HL-60 (cell line): ENCODE data around the gene KRT78.

Experiments used
- DNase-seq, 2 experiments: peaks; one replicate each; pipeline ENCODE4 v3.0.0-alpha.2; 2010 to 2020; ENCODE audit warnings: low read depth in 1 of 2, low spot score in 1 of 2
- H3K27ac ChIP-seq: fragments of 250-450 bp; sonication (Bioruptor Pico); replicated peaks from 2 replicates; pipeline ENCODE4 v1.5.1; 2020; ENCODE audit warnings: mild to moderate bottlenecking, moderate library complexity
- H3K27me3 ChIP-seq: fragments of 250-450 bp; sonication (Bioruptor Pico); 2 replicates; pipeline ENCODE4 v1.5.1; 2021; ENCODE audit warnings: mild to moderate bottlenecking, moderate library complexity; ENCODE audit not compliant: insufficient read depth, poor library complexity, severe bottlenecking
- H3K4me3 ChIP-seq: replicated peaks from 2 replicates; pipeline ENCODE4 v1.5.1; 2011; ENCODE audit warnings: mild to moderate bottlenecking, control low read depth, low read length; ENCODE audit not compliant: insufficient read depth
- GABPA ChIP-seq: IDR thresholded peaks from 2 replicates; pipeline ENCODE4 v1.6.1; 2012; ENCODE audit warnings: low read depth
- POLR2AphosphoS5 ChIP-seq: IDR thresholded peaks from 2 replicates; pipeline ENCODE4 v1.6.1; 2012; ENCODE audit warnings: low read depth
- SPI1 ChIP-seq: IDR thresholded peaks from 2 replicates; pipeline ENCODE4 v1.6.1; 2012; ENCODE audit warnings: low read depth, mild to moderate bottlenecking, borderline replicate concordance
- TF ChIP-seq, protein P1 (sequence below): IDR thresholded peaks from one replicate; pipeline ENCODE4 v1.5.1; 2011; ENCODE audit warnings: low read length, control low read depth, inconsistent platforms; ENCODE audit not compliant: insufficient read depth
- TF ChIP-seq, protein P2 (sequence below): IDR thresholded peaks from 2 replicates; pipeline ENCODE4 v1.6.1; 2012; ENCODE audit warnings: low read depth; ENCODE audit not compliant: insufficient replicate concordance

The KRT78 gene

DNA sequence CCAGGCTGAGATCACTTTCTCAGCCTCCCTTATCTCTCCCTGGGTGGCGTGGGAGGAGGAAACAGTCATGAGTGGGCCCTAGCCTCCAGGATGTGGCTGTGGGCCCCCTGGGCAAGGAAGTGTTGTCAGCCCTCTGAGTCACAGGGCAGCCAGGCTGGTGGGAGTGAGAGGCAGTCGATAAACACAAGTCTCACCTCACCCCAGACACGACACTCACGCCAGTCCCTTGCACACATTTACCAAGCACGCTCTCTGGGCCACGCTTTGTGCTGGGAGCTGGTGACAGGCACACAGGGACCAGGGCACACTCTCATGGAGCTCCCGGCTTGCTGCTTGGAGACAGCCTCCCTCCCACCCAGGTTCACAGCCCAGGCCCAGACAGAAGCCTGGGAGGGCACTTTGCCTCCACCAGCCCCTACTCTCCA, 12.7 kb downstream of the KRT78 start:
- DNase-seq, result no peak
- no peaks in the 10 kb centered on the region for H3K27me3 ChIP-seq
- no peak overlapping the region for H3K27ac ChIP-seq
- no peak overlapping the region for H3K4me3 ChIP-seq
- no peak for TF ChIP-seq POLR2AphosphoS5
- TF ChIP-seq, protein P1, sequence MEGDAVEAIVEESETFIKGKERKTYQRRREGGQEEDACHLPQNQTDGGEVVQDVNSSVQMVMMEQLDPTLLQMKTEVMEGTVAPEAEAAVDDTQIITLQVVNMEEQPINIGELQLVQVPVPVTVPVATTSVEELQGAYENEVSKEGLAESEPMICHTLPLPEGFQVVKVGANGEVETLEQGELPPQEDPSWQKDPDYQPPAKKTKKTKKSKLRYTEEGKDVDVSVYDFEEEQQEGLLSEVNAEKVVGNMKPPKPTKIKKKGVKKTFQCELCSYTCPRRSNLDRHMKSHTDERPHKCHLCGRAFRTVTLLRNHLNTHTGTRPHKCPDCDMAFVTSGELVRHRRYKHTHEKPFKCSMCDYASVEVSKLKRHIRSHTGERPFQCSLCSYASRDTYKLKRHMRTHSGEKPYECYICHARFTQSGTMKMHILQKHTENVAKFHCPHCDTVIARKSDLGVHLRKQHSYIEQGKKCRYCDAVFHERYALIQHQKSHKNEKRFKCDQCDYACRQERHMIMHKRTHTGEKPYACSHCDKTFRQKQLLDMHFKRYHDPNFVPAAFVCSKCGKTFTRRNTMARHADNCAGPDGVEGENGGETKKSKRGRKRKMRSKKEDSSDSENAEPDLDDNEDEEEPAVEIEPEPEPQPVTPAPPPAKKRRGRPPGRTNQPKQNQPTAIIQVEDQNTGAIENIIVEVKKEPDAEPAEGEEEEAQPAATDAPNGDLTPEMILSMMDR, result no peak

DNA sequence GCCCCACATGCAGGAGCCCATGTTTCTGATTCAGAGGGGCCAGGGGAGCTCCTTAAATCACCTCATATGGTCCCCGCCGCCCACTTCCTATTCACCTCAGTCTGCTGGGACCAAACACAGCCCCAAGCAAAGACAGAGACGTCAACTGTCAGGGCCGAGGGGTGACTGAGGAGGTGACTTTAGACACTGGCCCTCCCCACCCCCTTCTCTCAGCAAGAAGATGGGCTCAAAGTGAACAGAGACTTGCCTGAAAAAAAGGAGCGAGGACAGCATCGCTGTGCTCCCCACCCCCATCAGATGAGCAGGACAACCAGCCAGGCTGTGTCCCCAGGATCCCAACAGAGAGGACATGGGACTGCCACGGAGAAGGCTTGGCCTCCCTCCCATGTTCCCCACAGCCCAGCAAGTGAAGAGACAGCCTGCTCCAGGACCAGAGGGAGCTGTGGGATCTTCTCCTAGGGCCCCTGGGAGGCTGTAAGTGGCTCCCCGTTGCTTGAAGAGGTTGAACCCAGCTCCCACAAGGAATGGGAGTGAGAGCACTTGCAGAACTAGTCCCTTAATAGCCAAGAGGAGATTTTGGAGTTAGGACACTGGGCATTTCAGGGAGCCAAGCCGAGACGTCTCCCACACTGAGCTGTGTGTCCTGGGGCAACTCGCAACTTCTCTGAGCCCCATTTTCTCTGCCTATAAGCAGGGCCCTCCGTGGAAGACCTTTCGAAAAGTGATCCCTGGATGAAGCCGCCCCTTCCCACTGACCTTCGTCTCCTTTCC, 13.3 kb downstream of the KRT78 start:
- H3K27me3 ChIP-seq, result no peaks in the 10 kb centered on the region
- H3K4me3 ChIP-seq, result no peak overlapping the region
- DNase-seq, result no peak
- no peak overlapping the region for H3K27ac ChIP-seq
- TF ChIP-seq, protein P2, sequence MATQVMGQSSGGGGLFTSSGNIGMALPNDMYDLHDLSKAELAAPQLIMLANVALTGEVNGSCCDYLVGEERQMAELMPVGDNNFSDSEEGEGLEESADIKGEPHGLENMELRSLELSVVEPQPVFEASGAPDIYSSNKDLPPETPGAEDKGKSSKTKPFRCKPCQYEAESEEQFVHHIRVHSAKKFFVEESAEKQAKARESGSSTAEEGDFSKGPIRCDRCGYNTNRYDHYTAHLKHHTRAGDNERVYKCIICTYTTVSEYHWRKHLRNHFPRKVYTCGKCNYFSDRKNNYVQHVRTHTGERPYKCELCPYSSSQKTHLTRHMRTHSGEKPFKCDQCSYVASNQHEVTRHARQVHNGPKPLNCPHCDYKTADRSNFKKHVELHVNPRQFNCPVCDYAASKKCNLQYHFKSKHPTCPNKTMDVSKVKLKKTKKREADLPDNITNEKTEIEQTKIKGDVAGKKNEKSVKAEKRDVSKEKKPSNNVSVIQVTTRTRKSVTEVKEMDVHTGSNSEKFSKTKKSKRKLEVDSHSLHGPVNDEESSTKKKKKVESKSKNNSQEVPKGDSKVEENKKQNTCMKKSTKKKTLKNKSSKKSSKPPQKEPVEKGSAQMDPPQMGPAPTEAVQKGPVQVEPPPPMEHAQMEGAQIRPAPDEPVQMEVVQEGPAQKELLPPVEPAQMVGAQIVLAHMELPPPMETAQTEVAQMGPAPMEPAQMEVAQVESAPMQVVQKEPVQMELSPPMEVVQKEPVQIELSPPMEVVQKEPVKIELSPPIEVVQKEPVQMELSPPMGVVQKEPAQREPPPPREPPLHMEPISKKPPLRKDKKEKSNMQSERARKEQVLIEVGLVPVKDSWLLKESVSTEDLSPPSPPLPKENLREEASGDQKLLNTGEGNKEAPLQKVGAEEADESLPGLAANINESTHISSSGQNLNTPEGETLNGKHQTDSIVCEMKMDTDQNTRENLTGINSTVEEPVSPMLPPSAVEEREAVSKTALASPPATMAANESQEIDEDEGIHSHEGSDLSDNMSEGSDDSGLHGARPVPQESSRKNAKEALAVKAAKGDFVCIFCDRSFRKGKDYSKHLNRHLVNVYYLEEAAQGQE, result no peak
- TF ChIP-seq POLR2AphosphoS5 (no peak), SPI1 (no peak), GABPA (no peak)
- TF ChIP-seq, protein P1, result no peak

DNA sequence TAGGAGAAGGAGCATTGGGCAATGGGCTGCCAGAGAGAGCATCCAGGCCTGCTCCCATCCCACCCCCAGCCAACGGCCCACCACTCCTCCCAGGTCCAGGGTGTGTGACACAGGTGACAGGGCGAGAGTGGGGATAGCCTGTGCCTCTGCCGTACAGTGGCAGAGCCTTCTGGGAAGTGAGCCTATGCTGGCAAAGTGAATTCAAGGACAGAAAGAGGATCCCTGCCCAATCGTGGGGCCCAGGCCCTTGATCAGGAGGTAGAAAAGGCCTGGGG, 14.1 kb downstream of the KRT78 start:
- H3K27ac ChIP-seq, result no peak overlapping the region

DNA sequence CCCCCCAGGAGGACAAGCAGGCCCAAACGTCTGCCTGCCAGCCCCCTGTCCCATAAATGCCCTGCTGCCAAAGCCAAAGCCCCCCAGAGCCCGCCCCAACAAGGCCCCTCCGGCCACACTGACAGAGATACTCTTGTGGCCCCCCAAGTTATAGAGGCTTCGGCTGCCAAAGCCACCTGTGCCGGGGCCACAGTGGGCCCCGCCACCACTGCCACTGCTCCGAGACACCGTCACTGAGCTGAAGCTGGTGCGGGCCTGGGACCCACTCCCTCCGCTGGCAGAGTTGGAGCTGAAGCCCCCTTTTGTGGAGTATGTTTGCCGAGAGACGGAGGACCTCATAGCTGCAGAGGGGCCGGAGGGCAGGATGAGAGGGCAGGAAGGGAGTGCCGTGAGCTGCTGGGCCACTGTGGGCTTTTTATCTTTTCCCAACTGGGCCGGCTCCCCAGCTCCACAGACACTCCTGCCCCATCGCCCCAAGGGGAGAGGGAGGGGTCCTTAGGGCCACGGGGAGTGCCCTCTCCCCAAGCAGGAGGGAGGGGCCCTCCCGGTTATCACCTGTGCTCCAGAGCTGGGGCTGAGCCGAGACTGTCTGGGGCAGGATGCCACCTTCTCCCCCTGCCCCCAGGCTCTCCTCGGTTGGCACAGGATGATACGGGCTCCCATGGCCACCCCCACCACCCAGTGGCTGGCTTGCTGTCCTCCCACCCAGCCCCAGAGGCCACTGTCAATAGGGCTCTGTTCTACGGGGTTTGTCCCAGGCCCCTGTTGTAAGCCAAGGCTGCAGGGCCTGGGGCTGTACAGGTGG, 14.7 kb downstream of the KRT78 start, which contains the start of gene KRT79:
Gene KRT79 (minus strand): TSS at position 390 of the 805 bp plus-strand sequence. CDS start 51 bp downstream, at position 339.
- no peak for DNase-seq
- Histone ChIP-seq H3K27ac (no peak within 1 kb of the TSS), H3K27me3 (no peaks in the 10 kb centered on the region), H3K4me3 (no peak within 1 kb of the TSS)
- TF ChIP-seq, protein P2, result no peak
- TF ChIP-seq SPI1 (no peak), GABPA (no peak), POLR2AphosphoS5 (no peak)
- TF ChIP-seq, protein P1, result no peak

More for the DNA sequence above, 14.1 kb downstream of the KRT78 start:
- no peaks in the 10 kb centered on the region for H3K27me3 ChIP-seq
- no peak overlapping the region for H3K4me3 ChIP-seq
- DNase-seq, result no peak
- no peak for TF ChIP-seq SPI1
- no peak for TF ChIP-seq POLR2AphosphoS5
- TF ChIP-seq, protein P2, result no peak
